Gastroesophageal sphincter (tissue), 3 donors: ENCODE data around the gene RPS6KL1.

Experiments
- CTCF ChIP-seq, 4 experiments: fragments of 200-600 bp in 2 of 4; fragments of 450-650 bp in 2 of 4; sonication (generic) in 1 of 4; IDR thresholded peaks; one replicate each; pipeline ENCODE4 v1.5.1; 2017 to 2019; ENCODE audit warnings: antibody characterized with exemption in 4 of 4, mild to moderate bottlenecking in 2 of 4, moderate library complexity in 2 of 4
- POLR2A ChIP-seq, 2 donors: fragments of 450-650 bp; IDR thresholded peaks; one replicate each; pipeline ENCODE4 v1.6.1; 2017; ENCODE audit warnings: antibody characterized with exemption in 2 of 2, mild to moderate bottlenecking in 2 of 2, moderate library complexity in 1 of 2
- POLR2AphosphoS5 ChIP-seq: sonication (generic); formaldehyde crosslinking; IDR thresholded peaks from one replicate; pipeline ENCODE4 v1.6.1; 2017; ENCODE audit warnings: antibody characterized with exemption

DNA sequence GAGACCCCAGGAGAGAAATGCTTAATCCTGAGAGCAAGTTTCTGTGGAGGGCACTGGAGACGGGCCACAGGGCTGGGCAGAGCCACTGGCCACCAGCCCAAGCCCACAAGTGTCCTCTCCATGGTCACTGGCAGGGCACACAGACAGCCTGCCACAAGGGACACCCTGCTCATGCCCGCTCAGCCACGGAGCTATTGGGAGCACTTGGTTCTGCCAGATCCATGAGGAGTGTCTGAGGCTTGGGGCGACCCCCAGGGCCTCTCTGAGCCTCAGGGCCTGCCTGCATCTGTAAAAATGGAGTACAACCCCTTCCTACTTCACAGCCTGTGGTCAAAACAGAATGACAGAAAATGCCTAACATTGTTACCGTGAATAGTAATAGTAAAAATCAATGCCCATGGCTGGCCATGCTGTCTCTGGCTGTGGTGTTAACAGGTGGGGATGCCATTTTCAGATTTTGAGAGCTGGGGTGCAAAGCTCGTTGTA lies 29.2 kb upstream of the RPS6KL1 start:
- no peak for TF ChIP-seq CTCF (IDR thresholded peaks at IDR 0.05)
- TF ChIP-seq POLR2A (IDR thresholded peaks at IDR 0.05), result no peak
- no peak for TF ChIP-seq POLR2AphosphoS5
